HepG2 (cell line): ENCODE data around the gene CC2D1A.

Experiments
- ATF6 ChIP-seq: sonication (generic); formaldehyde crosslinking; conservative IDR thresholded peaks from 2 replicates; pipeline ENCODE4 v1.4.0; 2020; ENCODE audit warnings: missing genetic modification reagents
- CHD4 ChIP-seq: fragments of 200-600 bp; sonication (generic); IDR thresholded peaks from 2 replicates; pipeline ENCODE4 v1.7.0; 2017; ENCODE audit warnings: mild to moderate bottlenecking, low read length, borderline replicate concordance
- NFIB ChIP-seq: sonication (generic); formaldehyde crosslinking; IDR thresholded peaks from 2 replicates; pipeline ENCODE4 v1.9.0; 2021; ENCODE audit warnings: missing genetic modification reagents, mild to moderate bottlenecking, borderline replicate concordance
- TRAFD1 ChIP-seq: sonication (generic); formaldehyde crosslinking; IDR thresholded peaks from 2 replicates; pipeline ENCODE4 v1.5.1; 2020; ENCODE audit warnings: missing genetic modification reagents, mild to moderate bottlenecking, borderline replicate concordance

GRCh38 chr19:13882836-13883235 lies 23.2 kb upstream of the CC2D1A start:
- TF ChIP-seq NFIB (CRISPR knock-in tag) (no peak), TRAFD1 (CRISPR knock-in tag) (no peak), CHD4 (no peak), ATF6 (CRISPR knock-in tag) (no peak)
